ENCODE data around the gene ANK2.
"Not testable (repeated sequence)": the region's sequence is repeated elsewhere in the genome, so short reads cannot be mapped to it uniquely, and the experiment has no call there.

The ANK2 gene

GRCh38 chr4:113173126-113173792 is 123.8 kb downstream of the ANK2 start:
- H3K9me3 Mint-ChIP-seq, result no peaks in the 10 kb centered on the region
- ATAC-seq, result no peak
- no peak overlapping the region for H3K27ac Mint-ChIP-seq
- no peaks in the 10 kb centered on the region for H3K4me1 Mint-ChIP-seq
- H3K27me3 Mint-ChIP-seq, result no peaks in the 10 kb centered on the region
- no peaks in the 10 kb centered on the region for H3K36me3 Mint-ChIP-seq
- no peak overlapping the region for H3K4me3 Mint-ChIP-seq

- ATAC-seq, result no peak
- H3K27ac Mint-ChIP-seq, result no peak overlapping the region
- H3K9me3 Mint-ChIP-seq, result no peaks in the 10 kb centered on the region
- no peaks in the 10 kb centered on the region for H3K4me1 Mint-ChIP-seq
- no peak overlapping the region for H3K4me3 Mint-ChIP-seq
- H3K36me3 Mint-ChIP-seq, result no peaks in the 10 kb centered on the region
- H3K27me3 Mint-ChIP-seq, result no peaks in the 10 kb centered on the region
Measured at GRCh38 chr4:113173793-113174264, 124.4 kb downstream of the ANK2 start.

GRCh38 chr4:113179091-113179490 is 129.6 kb downstream of the ANK2 start:
- ATAC-seq, result no peak
- Mint-ChIP-seq H3K4me3 (no peak overlapping the region), H3K9me3 (no peaks in the 10 kb centered on the region), H3K27ac (no peak overlapping the region), H3K4me1 (no peaks in the 10 kb centered on the region), H3K36me3 (no peaks in the 10 kb centered on the region), H3K27me3 (no peaks in the 10 kb centered on the region)

- no peak overlapping the region for H3K4me3 Mint-ChIP-seq
- no peak for ATAC-seq
- H3K27ac Mint-ChIP-seq, result no peak overlapping the region
- no peaks in the 10 kb centered on the region for H3K27me3 Mint-ChIP-seq
- no peaks in the 10 kb centered on the region for H3K4me1 Mint-ChIP-seq
- H3K36me3 Mint-ChIP-seq, result no peaks in the 10 kb centered on the region
- H3K9me3 Mint-ChIP-seq, result no peaks in the 10 kb centered on the region
Measured at GRCh38 chr4:113179996-113180395, 130.5 kb downstream of the ANK2 start.

GRCh38 chr4:113181289-113182007 is 132.0 kb downstream of the ANK2 start:
- Mint-ChIP-seq H3K27me3 (no peaks in the 10 kb centered on the region), H3K9me3 (no peaks in the 10 kb centered on the region), H3K27ac (no peak overlapping the region), H3K36me3 (no peaks in the 10 kb centered on the region), H3K4me3 (no peak overlapping the region), H3K4me1 (no peaks in the 10 kb centered on the region)
- ATAC-seq, result peak; percentile 34

GRCh38 chr4:113183032-113183605 is 133.7 kb downstream of the ANK2 start:
- no peaks in the 10 kb centered on the region for H3K4me1 Mint-ChIP-seq
- H3K36me3 Mint-ChIP-seq, result no peaks in the 10 kb centered on the region
- no peak overlapping the region for H3K4me3 Mint-ChIP-seq
- no peak overlapping the region for H3K27ac Mint-ChIP-seq
- H3K9me3 Mint-ChIP-seq, result no peaks in the 10 kb centered on the region
- no peak for ATAC-seq
- H3K27me3 Mint-ChIP-seq, result no peaks in the 10 kb centered on the region

- not testable (repeated sequence) for H3K27ac Mint-ChIP-seq, ATAC-seq, H3K9me3 Mint-ChIP-seq, H3K4me3 Mint-ChIP-seq, H3K4me1 Mint-ChIP-seq, H3K36me3 Mint-ChIP-seq, H3K27me3 Mint-ChIP-seq
Measured at GRCh38 chr4:113186220-113186619, 136.8 kb downstream of the ANK2 start.

- no peaks in the 10 kb centered on the region for H3K9me3 Mint-ChIP-seq
- ATAC-seq, result no peak
- no peaks in the 10 kb centered on the region for H3K4me1 Mint-ChIP-seq
- H3K27me3 Mint-ChIP-seq, result no peaks in the 10 kb centered on the region
- H3K27ac Mint-ChIP-seq, result no peak overlapping the region
- no peak overlapping the region for H3K4me3 Mint-ChIP-seq
- H3K36me3 Mint-ChIP-seq, result no peaks in the 10 kb centered on the region
Measured at GRCh38 chr4:113186913-113187312, 137.5 kb downstream of the ANK2 start.

- Mint-ChIP-seq H3K36me3 (no peaks in the 10 kb centered on the region), H3K27ac (no peak overlapping the region), H3K4me3 (no peak overlapping the region), H3K9me3 (no peaks in the 10 kb centered on the region), H3K27me3 (no peaks in the 10 kb centered on the region), H3K4me1 (no peaks in the 10 kb centered on the region)
- ATAC-seq, result no peak
Measured at GRCh38 chr4:113187358-113187757, 137.9 kb downstream of the ANK2 start.

- Mint-ChIP-seq H3K4me3 (no peak overlapping the region), H3K36me3 (no peaks in the 10 kb centered on the region), H3K9me3 (no peaks in the 10 kb centered on the region), H3K27me3 (no peaks in the 10 kb centered on the region), H3K27ac (no peak overlapping the region), H3K4me1 (no peaks in the 10 kb centered on the region)
- ATAC-seq, result no peak
Measured at GRCh38 chr4:113189546-113189945, 140.1 kb downstream of the ANK2 start.

- Mint-ChIP-seq H3K27me3 (no peaks in the 10 kb centered on the region), H3K4me3 (no peak overlapping the region), H3K27ac (no peak overlapping the region), H3K9me3 (no peaks in the 10 kb centered on the region), H3K36me3 (no peaks in the 10 kb centered on the region), H3K4me1 (no peaks in the 10 kb centered on the region)
- ATAC-seq, result no peak
Measured at GRCh38 chr4:113209153-113209552, 159.7 kb downstream of the ANK2 start.

- Mint-ChIP-seq H3K9me3 (no peaks in the 10 kb centered on the region), H3K4me1 (no peaks in the 10 kb centered on the region), H3K27me3 (no peaks in the 10 kb centered on the region), H3K27ac (no peak overlapping the region), H3K4me3 (no peak overlapping the region), H3K36me3 (no peaks in the 10 kb centered on the region)
- no peak for ATAC-seq
Measured at GRCh38 chr4:113209652-113210320, 160.3 kb downstream of the ANK2 start.

GRCh38 chr4:113212613-113213012 is 163.2 kb downstream of the ANK2 start:
- Mint-ChIP-seq H3K9me3 (no peaks in the 10 kb centered on the region), H3K27me3 (no peaks in the 10 kb centered on the region)

GRCh38 chr4:113221990-113222389 is 172.5 kb downstream of the ANK2 start:
- Mint-ChIP-seq H3K27ac (no peak overlapping the region), H3K4me3 (no peak overlapping the region), H3K4me1 (no peaks in the 10 kb centered on the region), H3K27me3 (no peaks in the 10 kb centered on the region), H3K9me3 (no peaks in the 10 kb centered on the region), H3K36me3 (no peaks in the 10 kb centered on the region)
- ATAC-seq, result no peak

More at GRCh38 chr4:113212613-113213012, 163.2 kb downstream of the ANK2 start:
- Mint-ChIP-seq H3K4me1 (no peaks in the 10 kb centered on the region), H3K4me3 (no peak overlapping the region), H3K27ac (no peak overlapping the region), H3K36me3 (no peaks in the 10 kb centered on the region)
- no peak for ATAC-seq

- Mint-ChIP-seq H3K27me3 (no peaks in the 10 kb centered on the region), H3K9me3 (no peaks in the 10 kb centered on the region), H3K36me3 (no peaks in the 10 kb centered on the region), H3K4me1 (no peaks in the 10 kb centered on the region), H3K27ac (no peak overlapping the region), H3K4me3 (no peak overlapping the region)
- no peak for ATAC-seq
Measured at GRCh38 chr4:113222471-113222870, 173.0 kb downstream of the ANK2 start.
